Suprapubic skin (tissue), 4 donors: ENCODE results near the gene MPP4.

Experiments
- EP300 ChIP-seq: sonication (generic); formaldehyde crosslinking; IDR thresholded peaks from one replicate; pipeline ENCODE4 v1.6.1; 2017; ENCODE audit warnings: antibody characterized with exemption
- POLR2A ChIP-seq, 2 donors: fragments of 450-650 bp; IDR thresholded peaks; one replicate each; pipeline ENCODE4 v1.6.1; 2017; ENCODE audit warnings: antibody characterized with exemption in 2 of 2, mild to moderate bottlenecking in 2 of 2, moderate library complexity in 2 of 2
- POLR2AphosphoS5 ChIP-seq, 3 donors: sonication (generic); formaldehyde crosslinking; IDR thresholded peaks; one replicate each; pipeline ENCODE4 v1.6.1; 2017; ENCODE audit warnings: antibody characterized with exemption in 3 of 3
- TF ChIP-seq, protein P1 (sequence below), 2 donors: fragments of 200-600 bp in 1 of 2; fragments of 450-650 bp in 1 of 2; sonication (generic) in 1 of 2; IDR thresholded peaks; one replicate each; pipeline ENCODE4 v1.5.1; 2016 to 2019; ENCODE audit warnings: antibody characterized with exemption in 2 of 2, mild to moderate bottlenecking in 1 of 2, moderate library complexity in 1 of 2

DNA sequence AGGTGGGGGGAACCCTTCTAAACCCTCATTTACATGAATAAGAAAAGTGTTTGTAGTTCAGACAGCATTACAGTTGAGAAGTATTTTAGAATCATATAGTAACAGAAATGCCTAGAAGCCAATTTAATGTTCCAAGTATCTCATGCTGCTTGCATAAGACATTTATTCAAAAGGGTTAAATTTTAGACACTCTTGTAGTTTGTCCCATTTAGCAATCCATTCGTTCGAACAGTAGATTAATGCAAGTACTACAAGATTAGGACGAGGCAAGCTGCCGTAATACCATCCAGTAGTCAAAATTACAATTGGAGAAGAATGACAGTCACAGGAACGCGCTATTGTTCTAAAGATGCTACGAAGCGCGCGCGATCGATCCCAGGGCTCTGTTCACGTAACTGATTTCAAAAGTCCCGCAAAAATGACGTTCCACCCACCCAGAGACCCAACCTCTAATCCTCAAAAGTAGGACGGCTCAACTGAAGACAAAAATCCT, 56.3 kb downstream of the MPP4 start:
- TF ChIP-seq, protein P1, sequence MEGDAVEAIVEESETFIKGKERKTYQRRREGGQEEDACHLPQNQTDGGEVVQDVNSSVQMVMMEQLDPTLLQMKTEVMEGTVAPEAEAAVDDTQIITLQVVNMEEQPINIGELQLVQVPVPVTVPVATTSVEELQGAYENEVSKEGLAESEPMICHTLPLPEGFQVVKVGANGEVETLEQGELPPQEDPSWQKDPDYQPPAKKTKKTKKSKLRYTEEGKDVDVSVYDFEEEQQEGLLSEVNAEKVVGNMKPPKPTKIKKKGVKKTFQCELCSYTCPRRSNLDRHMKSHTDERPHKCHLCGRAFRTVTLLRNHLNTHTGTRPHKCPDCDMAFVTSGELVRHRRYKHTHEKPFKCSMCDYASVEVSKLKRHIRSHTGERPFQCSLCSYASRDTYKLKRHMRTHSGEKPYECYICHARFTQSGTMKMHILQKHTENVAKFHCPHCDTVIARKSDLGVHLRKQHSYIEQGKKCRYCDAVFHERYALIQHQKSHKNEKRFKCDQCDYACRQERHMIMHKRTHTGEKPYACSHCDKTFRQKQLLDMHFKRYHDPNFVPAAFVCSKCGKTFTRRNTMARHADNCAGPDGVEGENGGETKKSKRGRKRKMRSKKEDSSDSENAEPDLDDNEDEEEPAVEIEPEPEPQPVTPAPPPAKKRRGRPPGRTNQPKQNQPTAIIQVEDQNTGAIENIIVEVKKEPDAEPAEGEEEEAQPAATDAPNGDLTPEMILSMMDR (IDR thresholded peaks at IDR 0.05): no peak
- TF ChIP-seq EP300 (no peak), POLR2A (IDR thresholded peaks at IDR 0.05) (no peak), POLR2AphosphoS5 (IDR thresholded peaks at IDR 0.05) (no peak)
